Neural cell (in vitro differentiated cells): ENCODE measurements around the gene KLHL21. TPM values are rescaled to one million over a fixed set of nuclear protein-coding genes. Genes with fewer than 3 reads are reported as not detected.

ENCODE experiments used
- H2AFZ ChIP-seq: fragments of 200-600, 300-800 bp; sonication (generic), shearing (Covaris generic); 2 replicates; pipeline ENCODE4 v1.6.0; 2014; ENCODE audit warnings: low read depth, mild to moderate bottlenecking, antibody characterized with exemption, low read length, moderate library complexity
- H3F3A ChIP-seq: fragments of 200-600 bp; shearing (Covaris generic); 2 replicates; pipeline ENCODE4 v1.6.1; 2016; ENCODE audit warnings: mild to moderate bottlenecking, moderate library complexity, mixed read lengths, antibody characterized with exemption, low read length; ENCODE audit not compliant: insufficient read depth, poor library complexity, severe bottlenecking
- H3K27ac ChIP-seq: fragments of 200-600, 300-800 bp; sonication (generic), shearing (Covaris generic); 2 replicates; pipeline ENCODE4 v1.5.1; 2014; ENCODE audit warnings: mild to moderate bottlenecking, low read length, moderate library complexity
- H3K27me3 ChIP-seq: fragments of 300-800, 200-600 bp; sonication (generic), shearing (Covaris generic); 2 replicates; pipeline ENCODE4 v1.6.0; 2014; ENCODE audit warnings: mild to moderate bottlenecking, low read depth, low read length, moderate library complexity; ENCODE audit not compliant: insufficient read depth
- H3K36me3 ChIP-seq: fragments of 300-800, 200-600 bp; sonication (generic), shearing (Covaris generic); 2 replicates; pipeline ENCODE4 v1.5.1; 2014; ENCODE audit warnings: mild to moderate bottlenecking, antibody characterized with exemption, low read length, moderate library complexity; ENCODE audit not compliant: insufficient read depth
- H3K4me2 ChIP-seq: fragments of 300-800, 200-600 bp; sonication (generic), shearing (Covaris generic); 2 replicates; pipeline ENCODE4 v1.6.0; 2014; ENCODE audit warnings: mild to moderate bottlenecking, low read length
- H3K4me3 ChIP-seq: fragments of 300-800, 200-600 bp; sonication (generic), shearing (Covaris generic); 2 replicates; pipeline ENCODE4 v1.5.1; 2014; ENCODE audit warnings: mild to moderate bottlenecking, low read length, moderate library complexity
- H3K79me2 ChIP-seq: fragments of 200-600 bp; shearing (Covaris generic); replicated peaks from 2 replicates; pipeline ENCODE4 v1.6.0; 2014; ENCODE audit warnings: mild to moderate bottlenecking, low read length, moderate library complexity; ENCODE audit not compliant: insufficient read depth
- H3K9ac ChIP-seq: fragments of 300-800, 200-600 bp; sonication (generic), shearing (Covaris generic); 2 replicates; pipeline ENCODE4 v1.6.1; 2016; ENCODE audit warnings: mild to moderate bottlenecking, low read length, mixed read lengths
- H3K9me2 ChIP-seq: fragments of 200-600 bp; shearing (Covaris generic); 2 replicates; pipeline ENCODE4 v1.6.1; 2016; ENCODE audit warnings: mild to moderate bottlenecking, low read length, mixed read lengths; ENCODE audit not compliant: insufficient read depth
- H3K9me3 ChIP-seq: fragments of 200-600, 300-800 bp; sonication (generic), shearing (Covaris generic); 2 replicates; pipeline ENCODE4 v1.6.1; 2016; ENCODE audit warnings: mild to moderate bottlenecking, mixed run types, low read length, moderate library complexity, mixed read lengths
- H4K20me1 ChIP-seq: fragments of 200-600 bp; shearing (Covaris generic); 2 replicates; pipeline ENCODE4 v1.6.1; 2016; ENCODE audit warnings: mild to moderate bottlenecking, mixed run types; ENCODE audit not compliant: insufficient read depth
- EP300 ChIP-seq: fragments of 450-650 bp; conservative IDR thresholded peaks from 2 replicates; pipeline ENCODE4 v1.6.1; 2014; ENCODE audit warnings: antibody characterized with exemption, mild to moderate bottlenecking, moderate library complexity; ENCODE audit not compliant: poor library complexity, severe bottlenecking
- EZH2 ChIP-seq: fragments of 200-600, 300-800 bp; shearing (Covaris generic), sonication (generic); IDR thresholded peaks from 2 replicates; pipeline ENCODE4 v1.6.1; 2014; ENCODE audit warnings: antibody characterized with exemption, low read length, borderline replicate concordance, mild to moderate bottlenecking; ENCODE audit not compliant: insufficient read depth, poor library complexity, severe bottlenecking
- MXI1 ChIP-seq: fragments of 450-650 bp; conservative IDR thresholded peaks from 2 replicates; pipeline ENCODE4 v1.6.1; 2014; ENCODE audit warnings: antibody characterized with exemption, mild to moderate bottlenecking; ENCODE audit not compliant: poor library complexity, severe bottlenecking
- POLR2AphosphoS5 ChIP-seq: IDR thresholded peaks from 2 replicates; pipeline ENCODE4 v1.6.1; 2012
- RAD21 ChIP-seq: fragments of 450-650 bp; conservative IDR thresholded peaks from 2 replicates; pipeline ENCODE4 v1.6.1; 2014; ENCODE audit warnings: antibody characterized with exemption, mild to moderate bottlenecking, moderate library complexity
- REST ChIP-seq: IDR thresholded peaks from 2 replicates; pipeline ENCODE4 v1.6.1; 2012; ENCODE audit warnings: borderline replicate concordance
- SMC3 ChIP-seq: fragments of 450-650 bp; conservative IDR thresholded peaks from 2 replicates; pipeline ENCODE4 v1.6.1; 2014; ENCODE audit warnings: antibody characterized with exemption, mild to moderate bottlenecking, moderate library complexity; ENCODE audit not compliant: poor library complexity
- TAF1 ChIP-seq: IDR thresholded peaks from 2 replicates; pipeline ENCODE4 v1.6.1; 2012; ENCODE audit warnings: low read depth
- polyA plus RNA-seq: library from polyadenylated mRNA; depleted of rRNA; stranded (reverse); fragments of >200 nt; gene quantifications from 2 replicates; pipeline ENCODE4 v1.2.3, GENCODE V29; 2014
- TF ChIP-seq, protein P1 (sequence below): fragments of 450-650 bp; IDR thresholded peaks from 2 replicates; pipeline ENCODE4 v1.5.1; 2014; ENCODE audit warnings: antibody characterized with exemption, mild to moderate bottlenecking, moderate library complexity; ENCODE audit not compliant: poor library complexity, severe bottlenecking

The KLHL21 gene
- polyA plus RNA-seq, 1 donor from 2014 or later: 8.4 TPM

- H4K20me1 ChIP-seq: no peaks in the 10 kb centered on the region
- TF ChIP-seq SMC3: no peak
- TF ChIP-seq TAF1: no peak
- no peak for TF ChIP-seq RAD21
- H3K27ac ChIP-seq: no peak overlapping the region
- H3K9me2 ChIP-seq: no peaks in the 10 kb centered on the region
- H3K36me3 ChIP-seq: no peaks in the 10 kb centered on the region
- no peak overlapping the region for H3K9ac ChIP-seq
- H3K9me3 ChIP-seq: no peaks in the 10 kb centered on the region
- H3K4me3 ChIP-seq: peak overlapping the region; percentile 92
- no peak overlapping the region for H2AFZ ChIP-seq
- H3K27me3 ChIP-seq: peaks cover 21% of the 10 kb centered on the region
- no peaks in the 10 kb centered on the region for H3K79me2 ChIP-seq
- no peak overlapping the region for H3K4me2 ChIP-seq
- no peaks in the 10 kb centered on the region for H3F3A ChIP-seq
Observed at GRCh38 chr1:6603238-6603914, 707 bp upstream of the KLHL21 start.

- peak overlapping the region; percentile 12 for H3K27ac ChIP-seq
- TF ChIP-seq MXI1 (peak; percentile 95), RAD21 (peak; percentile 9), EP300 (peak; percentile 14), TAF1 (no peak), REST (peak; percentile 32), SMC3 (no peak), EZH2 (no peak), POLR2AphosphoS5 (no peak)
- TF ChIP-seq, protein P1, sequence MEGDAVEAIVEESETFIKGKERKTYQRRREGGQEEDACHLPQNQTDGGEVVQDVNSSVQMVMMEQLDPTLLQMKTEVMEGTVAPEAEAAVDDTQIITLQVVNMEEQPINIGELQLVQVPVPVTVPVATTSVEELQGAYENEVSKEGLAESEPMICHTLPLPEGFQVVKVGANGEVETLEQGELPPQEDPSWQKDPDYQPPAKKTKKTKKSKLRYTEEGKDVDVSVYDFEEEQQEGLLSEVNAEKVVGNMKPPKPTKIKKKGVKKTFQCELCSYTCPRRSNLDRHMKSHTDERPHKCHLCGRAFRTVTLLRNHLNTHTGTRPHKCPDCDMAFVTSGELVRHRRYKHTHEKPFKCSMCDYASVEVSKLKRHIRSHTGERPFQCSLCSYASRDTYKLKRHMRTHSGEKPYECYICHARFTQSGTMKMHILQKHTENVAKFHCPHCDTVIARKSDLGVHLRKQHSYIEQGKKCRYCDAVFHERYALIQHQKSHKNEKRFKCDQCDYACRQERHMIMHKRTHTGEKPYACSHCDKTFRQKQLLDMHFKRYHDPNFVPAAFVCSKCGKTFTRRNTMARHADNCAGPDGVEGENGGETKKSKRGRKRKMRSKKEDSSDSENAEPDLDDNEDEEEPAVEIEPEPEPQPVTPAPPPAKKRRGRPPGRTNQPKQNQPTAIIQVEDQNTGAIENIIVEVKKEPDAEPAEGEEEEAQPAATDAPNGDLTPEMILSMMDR: peak; percentile 6
- peak overlapping the region; percentile 92 for H3K4me3 ChIP-seq
- H3K36me3 ChIP-seq: no peaks in the 10 kb centered on the region
- no peaks in the 10 kb centered on the region for H3K79me2 ChIP-seq
- no peaks in the 10 kb centered on the region for H3F3A ChIP-seq
- peaks cover 21% of the 10 kb centered on the region for H3K27me3 ChIP-seq
- H3K9me2 ChIP-seq: no peaks in the 10 kb centered on the region
- H2AFZ ChIP-seq: no peak overlapping the region
- H3K9me3 ChIP-seq: no peaks in the 10 kb centered on the region
- H3K9ac ChIP-seq: peak overlapping the region; percentile 59
- no peaks in the 10 kb centered on the region for H4K20me1 ChIP-seq
- peak overlapping the region; percentile 68 for H3K4me2 ChIP-seq
Observed at GRCh38 chr1:6601923-6602668, 573 bp downstream of the KLHL21 start.
